NCI-H2227 (cell line): ENCODE data around the gene GNLY.
"Not testable (repeated sequence)": the region's sequence is repeated elsewhere in the genome, so short reads cannot be mapped to it uniquely, and the experiment has no call there.

Experiments
- DNase-seq: peaks from one replicate; lab custom pipeline; 2025; ENCODE audit not compliant: unreplicated experiment; lab: John Stamatoyannopoulos, UW

GNLY gene

GRCh38 chr2:85694052-85695025 lies at the start of gene GNLY:
GNLY (plus strand) TSS chr2:85694358; CDS start chr2:85694419, 61 bp downstream.
- no peak for DNase-seq

GRCh38 chr2:85644909-85645308 lies 49.2 kb upstream of the GNLY start:
- DNase-seq, result no peak

- no peak for DNase-seq
Measured at GRCh38 chr2:85646166-85646565, 48.0 kb upstream of the GNLY start.

GRCh38 chr2:85647823-85648526 lies 46.2 kb upstream of the GNLY start:
- no peak for DNase-seq

GRCh38 chr2:85648619-85649018 lies 45.5 kb upstream of the GNLY start:
- peak; percentile 19 for DNase-seq

GRCh38 chr2:85649201-85650190 lies 44.7 kb upstream of the GNLY start:
- no peak for DNase-seq

- no peak for DNase-seq
Measured at GRCh38 chr2:85650456-85650855, 43.7 kb upstream of the GNLY start.

- no peak for DNase-seq
Measured at GRCh38 chr2:85651097-85651496, 43.1 kb upstream of the GNLY start.

GRCh38 chr2:85652056-85652455 lies 42.1 kb upstream of the GNLY start:
- DNase-seq, result no peak

GRCh38 chr2:85653996-85654395 lies 40.2 kb upstream of the GNLY start:
- DNase-seq, result no peak

- no peak for DNase-seq
Measured at GRCh38 chr2:85655961-85656417, 38.2 kb upstream of the GNLY start.

- DNase-seq, result no peak
Measured at GRCh38 chr2:85656468-85656867, 37.7 kb upstream of the GNLY start.

GRCh38 chr2:85657399-85657798 lies 36.8 kb upstream of the GNLY start:
- not testable (repeated sequence) for DNase-seq

- no peak for DNase-seq
Measured at GRCh38 chr2:85659324-85659981, 34.7 kb upstream of the GNLY start.

GRCh38 chr2:85660301-85660700 lies 33.9 kb upstream of the GNLY start:
- DNase-seq, result not testable (repeated sequence)

- DNase-seq, result no peak
Measured at GRCh38 chr2:85660725-85661124, 33.4 kb upstream of the GNLY start.

GRCh38 chr2:85661139-85661858 lies 32.9 kb upstream of the GNLY start:
- no peak for DNase-seq

GRCh38 chr2:85662899-85663593 lies 31.1 kb upstream of the GNLY start:
- DNase-seq, result no peak
